HTR-8/SVneo (cell line): Measurements from ENCODE around the gene PTBP3.
A peak's percentile ranks its signal among the peaks of the same experiment; 100 is the strongest.

Source experiments
- DNase-seq: peaks from one replicate; pipeline ENCODE4 v3.0.0; 2011; ENCODE audit warnings: low spot score, mixed read lengths; ENCODE audit not compliant: insufficient read length
- FAIRE-seq: peaks from 2 replicates; lab custom pipeline; 2011; peaks lifted over from hg19 to GRCh38; lab: Jason Lieb, UNC

Gene PTBP3

GRCh38 chr9:112364761-112365160, 31.3 kb upstream of the PTBP3 start:
- DNase-seq (no peak), FAIRE-seq (no peak)

GRCh38 chr9:112361601-112362000, 28.2 kb upstream of the PTBP3 start:
- DNase-seq: peak; percentile 28
- no peak for FAIRE-seq

- no peak for DNase-seq
- no peak for FAIRE-seq
Observed at GRCh38 chr9:112360047-112360804, 26.8 kb upstream of the PTBP3 start.

- FAIRE-seq (no peak), DNase-seq (no peak)
Observed at GRCh38 chr9:112355427-112355897, 22.0 kb upstream of the PTBP3 start.

- FAIRE-seq (no peak), DNase-seq (no peak)
Observed at GRCh38 chr9:112354081-112354743, 20.8 kb upstream of the PTBP3 start.

GRCh38 chr9:112352209-112352608, 18.8 kb upstream of the PTBP3 start:
- FAIRE-seq: no peak
- no peak for DNase-seq

- DNase-seq: no peak
- FAIRE-seq: no peak
Observed at GRCh38 chr9:112351184-112351583, 17.8 kb upstream of the PTBP3 start.

- FAIRE-seq (no peak), DNase-seq (no peak)
Observed at GRCh38 chr9:112349008-112349333, 15.6 kb upstream of the PTBP3 start.

GRCh38 chr9:112348257-112349007, 15.0 kb upstream of the PTBP3 start:
- DNase-seq (no peak), FAIRE-seq (no peak)

GRCh38 chr9:112341730-112342129, 8.3 kb upstream of the PTBP3 start:
- FAIRE-seq (no peak), DNase-seq (no peak)

- FAIRE-seq (no peak), DNase-seq (no peak)
Observed at GRCh38 chr9:112339886-112340285, 6.5 kb upstream of the PTBP3 start.

- FAIRE-seq (no peak), DNase-seq (no peak)
Observed at GRCh38 chr9:112338561-112338960, 5.1 kb upstream of the PTBP3 start.

- FAIRE-seq (no peak), DNase-seq (no peak)
Observed at GRCh38 chr9:112337547-112337946, 4.1 kb upstream of the PTBP3 start.

- DNase-seq (no peak), FAIRE-seq (no peak)
Observed at GRCh38 chr9:112334432-112334841, 1.0 kb upstream of the PTBP3 start.

- FAIRE-seq: no peak
- DNase-seq: peak; percentile 91
Observed at GRCh38 chr9:112333639-112334431, 416 bp upstream of the PTBP3 start.

GRCh38 chr9:112332674-112332976, 794 bp downstream of the PTBP3 start:
- no peak for FAIRE-seq

GRCh38 chr9:112332214-112332613, 1.2 kb downstream of the PTBP3 start:
- no peak for DNase-seq
- FAIRE-seq: no peak

More at GRCh38 chr9:112332674-112332976, 794 bp downstream of the PTBP3 start:
- no peak for DNase-seq

GRCh38 chr9:112331674-112331952, 1.8 kb downstream of the PTBP3 start:
- FAIRE-seq (no peak), DNase-seq (no peak)

- FAIRE-seq: no peak
- DNase-seq: no peak
Observed at GRCh38 chr9:112328545-112328944, 4.9 kb downstream of the PTBP3 start.

GRCh38 chr9:112327718-112328450, 5.5 kb downstream of the PTBP3 start:
- no peak for FAIRE-seq
- DNase-seq: no peak
